HEK293T (cell line): ENCODE data around the gene EPHB3.

ENCODE experiments used
- CTCF ChIA-PET: fragments of 350-600 bp; formaldehyde crosslinking; extraction: SDS; loops from one replicate; lab custom pipeline; 2021; ENCODE audit warnings: antibody characterized with exemption, inconsistent platforms; lab: Yijun Ruan, JAX
- POLR2A ChIA-PET: fragments of 350-600 bp; formaldehyde crosslinking; extraction: SDS; loops from one replicate; lab custom pipeline; 2020; ENCODE audit warnings: antibody characterized with exemption, inconsistent platforms; lab: Yijun Ruan, JAX
- DNase-seq: peaks from one replicate; pipeline ENCODE4 v3.0.0; 2012; ENCODE audit warnings: mixed read lengths; ENCODE audit errors: extremely low spot score
- ARNT ChIP-seq: fragments of 450-650 bp; IDR thresholded peaks from 2 replicates; pipeline ENCODE4 v1.6.1; 2017; ENCODE audit warnings: mild to moderate bottlenecking
- BHLHE40 ChIP-seq: fragments of 450-650 bp; IDR thresholded peaks from 2 replicates; pipeline ENCODE4 v1.6.1; 2016; ENCODE audit warnings: mild to moderate bottlenecking, moderate library complexity, borderline replicate concordance
- CTBP1 ChIP-seq: fragments of 450-650 bp; IDR thresholded peaks from 2 replicates; pipeline ENCODE4 v1.6.1; 2016; ENCODE audit warnings: borderline replicate concordance
- ELF4 ChIP-seq: fragments of 450-650 bp; IDR thresholded peaks from 2 replicates; pipeline ENCODE4 v1.6.1; 2017; ENCODE audit warnings: antibody characterized with exemption
- FOXA1 ChIP-seq: fragments of 450-650 bp; IDR thresholded peaks from 2 replicates; pipeline ENCODE4 v1.6.1; 2016; ENCODE audit warnings: mild to moderate bottlenecking
- FOXK2 ChIP-seq: fragments of 450-650 bp; IDR thresholded peaks from 2 replicates; pipeline ENCODE4 v1.6.1; 2016; ENCODE audit warnings: mild to moderate bottlenecking
- FOXM1 ChIP-seq: fragments of 450-650 bp; IDR thresholded peaks from 2 replicates; pipeline ENCODE4 v1.6.1; 2017; ENCODE audit warnings: mild to moderate bottlenecking, borderline replicate concordance
- HDGF ChIP-seq: fragments of 450-650 bp; IDR thresholded peaks from 2 replicates; pipeline ENCODE4 v1.6.1; 2017; ENCODE audit warnings: antibody characterized with exemption, borderline replicate concordance
- L3MBTL2 ChIP-seq: fragments of 450-650 bp; conservative IDR thresholded peaks from 2 replicates; pipeline ENCODE4 v1.6.1; 2016; ENCODE audit warnings: mild to moderate bottlenecking
- LEF1 ChIP-seq: fragments of 450-650 bp; IDR thresholded peaks from 2 replicates; pipeline ENCODE4 v1.6.1; 2017; ENCODE audit warnings: mild to moderate bottlenecking, borderline replicate concordance
- NFRKB ChIP-seq: fragments of 450-650 bp; IDR thresholded peaks from 2 replicates; pipeline ENCODE4 v1.6.1; 2016; ENCODE audit warnings: mild to moderate bottlenecking, moderate library complexity
- SP1 ChIP-seq: fragments of 450-650 bp; IDR thresholded peaks from 2 replicates; pipeline ENCODE4 v1.6.1; 2017
- SUZ12 ChIP-seq: fragments of 450-650 bp; IDR thresholded peaks from 2 replicates; pipeline ENCODE4 v1.6.1; 2016; ENCODE audit warnings: mild to moderate bottlenecking
- TARDBP ChIP-seq: fragments of 450-650 bp; IDR thresholded peaks from 2 replicates; pipeline ENCODE4 v1.6.1; 2016
- ZNF384 ChIP-seq: fragments of 450-650 bp; IDR thresholded peaks from 2 replicates; pipeline ENCODE4 v1.6.1; 2016
- TF ChIP-seq, protein P1 (sequence below): fragments of 450-650 bp; IDR thresholded peaks from 2 replicates; pipeline ENCODE4 v1.6.1; 2016

The EPHB3 gene

DNA sequence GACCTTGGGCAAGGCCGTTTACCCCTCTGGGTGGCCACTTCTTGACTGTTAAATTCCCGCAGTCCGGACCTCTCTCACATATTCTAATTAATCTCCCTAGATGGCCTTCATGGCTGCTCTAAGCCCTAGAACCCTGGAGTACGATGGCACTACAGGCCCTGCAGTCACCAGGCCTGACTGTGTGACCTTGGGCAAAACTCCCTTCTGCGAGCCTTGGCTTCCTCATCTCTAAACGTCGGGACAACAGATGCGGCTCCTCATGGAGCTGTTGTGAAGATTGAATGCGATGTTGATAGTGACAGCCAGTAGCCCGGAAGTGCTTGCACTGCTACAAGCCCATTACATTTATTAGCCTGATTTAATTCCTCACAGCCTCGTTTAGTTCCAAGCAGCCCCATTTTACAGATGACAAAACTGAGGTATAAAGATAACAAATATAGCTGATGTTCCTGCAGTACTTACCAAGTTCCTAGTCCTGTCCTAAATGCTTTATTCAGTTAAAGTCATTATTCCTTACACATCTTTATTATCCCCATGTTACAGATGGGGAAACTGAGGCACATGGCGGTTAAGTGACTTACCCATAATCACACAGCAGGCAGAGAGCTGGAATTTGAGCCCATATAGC lies 10.3 kb downstream of the EPHB3 start:
- CTCF ChIA-PET = no interaction called here
- POLR2A ChIA-PET = no interaction called here
- no peak for DNase-seq
- TF ChIP-seq SUZ12 (no peak), CTBP1 (no peak), ARNT (no peak), BHLHE40 (no peak), TARDBP (no peak), HDGF (no peak), L3MBTL2 (no peak), ELF4 (no peak), SP1 (no peak), FOXM1 (no peak), FOXA1 (no peak), FOXK2 (no peak), LEF1 (no peak), NFRKB (no peak), ZNF384 (no peak)
- TF ChIP-seq, protein P1, sequence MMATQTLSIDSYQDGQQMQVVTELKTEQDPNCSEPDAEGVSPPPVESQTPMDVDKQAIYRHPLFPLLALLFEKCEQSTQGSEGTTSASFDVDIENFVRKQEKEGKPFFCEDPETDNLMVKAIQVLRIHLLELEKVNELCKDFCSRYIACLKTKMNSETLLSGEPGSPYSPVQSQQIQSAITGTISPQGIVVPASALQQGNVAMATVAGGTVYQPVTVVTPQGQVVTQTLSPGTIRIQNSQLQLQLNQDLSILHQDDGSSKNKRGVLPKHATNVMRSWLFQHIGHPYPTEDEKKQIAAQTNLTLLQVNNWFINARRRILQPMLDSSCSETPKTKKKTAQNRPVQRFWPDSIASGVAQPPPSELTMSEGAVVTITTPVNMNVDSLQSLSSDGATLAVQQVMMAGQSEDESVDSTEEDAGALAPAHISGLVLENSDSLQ = no peak

DNA sequence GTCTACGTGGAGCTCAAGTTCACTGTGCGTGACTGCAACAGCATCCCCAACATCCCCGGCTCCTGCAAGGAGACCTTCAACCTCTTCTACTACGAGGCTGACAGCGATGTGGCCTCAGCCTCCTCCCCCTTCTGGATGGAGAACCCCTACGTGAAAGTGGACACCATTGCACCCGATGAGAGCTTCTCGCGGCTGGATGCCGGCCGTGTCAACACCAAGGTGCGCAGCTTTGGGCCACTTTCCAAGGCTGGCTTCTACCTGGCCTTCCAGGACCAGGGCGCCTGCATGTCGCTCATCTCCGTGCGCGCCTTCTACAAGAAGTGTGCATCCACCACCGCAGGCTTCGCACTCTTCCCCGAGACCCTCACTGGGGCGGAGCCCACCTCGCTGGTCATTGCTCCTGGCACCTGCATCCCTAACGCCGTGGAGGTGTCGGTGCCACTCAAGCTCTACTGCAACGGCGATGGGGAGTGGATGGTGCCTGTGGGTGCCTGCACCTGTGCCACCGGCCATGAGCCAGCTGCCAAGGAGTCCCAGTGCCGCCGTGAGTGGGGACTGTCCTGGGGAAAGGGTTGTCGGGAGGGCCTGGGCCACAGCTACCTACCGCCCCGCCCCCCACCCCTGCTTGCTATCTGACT lies 11.2 kb downstream of the EPHB3 start:
- ChIA-PET POLR2A (no interaction called here), CTCF (no interaction called here)
- no peak for DNase-seq
- TF ChIP-seq NFRKB (no peak), ZNF384 (no peak), FOXA1 (no peak), FOXM1 (no peak), ARNT (no peak), SUZ12 (no peak), ELF4 (no peak), HDGF (no peak), L3MBTL2 (no peak), BHLHE40 (no peak), TARDBP (no peak), LEF1 (no peak), CTBP1 (no peak), SP1 (no peak), FOXK2 (no peak)
- TF ChIP-seq, protein P1 = no peak

DNA sequence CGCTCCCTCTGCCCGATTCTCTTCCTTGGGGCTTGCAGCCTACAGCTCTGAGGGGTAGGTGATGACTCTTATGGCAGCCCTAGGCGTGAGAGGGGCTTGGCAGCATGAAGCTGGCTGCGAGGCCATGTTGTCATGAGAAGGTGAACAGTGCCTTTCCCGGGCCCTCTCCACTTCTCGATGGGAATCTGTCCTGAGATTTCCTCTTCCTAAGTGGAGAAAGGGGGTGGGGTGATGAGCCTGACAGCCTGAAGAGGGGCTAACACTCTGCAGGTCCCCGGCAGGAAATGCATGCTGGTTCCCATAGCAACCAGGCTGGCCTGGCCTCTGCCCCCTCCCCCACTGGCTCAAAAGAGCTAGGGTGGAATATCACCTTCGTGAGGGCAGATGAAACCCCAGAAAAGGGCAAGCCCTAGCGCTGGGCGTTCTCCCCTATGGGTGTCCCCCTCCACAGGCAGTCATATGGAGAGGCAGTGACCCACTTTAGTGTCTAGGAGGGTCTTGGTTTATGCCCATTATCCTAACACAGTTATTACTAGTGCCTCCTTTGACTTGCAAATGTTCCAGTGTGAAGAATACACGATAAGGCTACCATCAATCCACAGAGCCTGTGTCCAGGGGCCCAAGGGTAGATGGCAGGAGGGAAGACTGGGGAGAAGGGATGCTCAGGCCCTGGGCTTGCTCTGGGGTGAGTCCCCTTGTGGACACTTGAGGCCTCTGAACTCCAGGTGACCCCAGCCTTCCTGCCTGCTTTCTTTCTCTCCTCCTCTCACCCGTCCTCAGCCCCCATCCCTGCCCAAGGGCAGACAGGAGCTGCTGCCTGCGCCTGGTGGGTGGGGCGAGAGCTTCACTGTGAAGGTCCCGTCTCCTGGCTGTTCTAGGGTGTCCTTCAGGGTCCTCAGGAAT lies 13.2 kb downstream of the EPHB3 start:
- ChIA-PET CTCF (no interaction called here), POLR2A (no interaction called here)
- DNase-seq = no peak
- TF ChIP-seq ZNF384 = no peak
- no peak for TF ChIP-seq FOXK2
- TF ChIP-seq SP1 = no peak
- TF ChIP-seq NFRKB = no peak
- no peak for TF ChIP-seq CTBP1
- TF ChIP-seq L3MBTL2 = no peak
- TF ChIP-seq ARNT = no peak
- no peak for TF ChIP-seq LEF1
- no peak for TF ChIP-seq FOXA1

DNA sequence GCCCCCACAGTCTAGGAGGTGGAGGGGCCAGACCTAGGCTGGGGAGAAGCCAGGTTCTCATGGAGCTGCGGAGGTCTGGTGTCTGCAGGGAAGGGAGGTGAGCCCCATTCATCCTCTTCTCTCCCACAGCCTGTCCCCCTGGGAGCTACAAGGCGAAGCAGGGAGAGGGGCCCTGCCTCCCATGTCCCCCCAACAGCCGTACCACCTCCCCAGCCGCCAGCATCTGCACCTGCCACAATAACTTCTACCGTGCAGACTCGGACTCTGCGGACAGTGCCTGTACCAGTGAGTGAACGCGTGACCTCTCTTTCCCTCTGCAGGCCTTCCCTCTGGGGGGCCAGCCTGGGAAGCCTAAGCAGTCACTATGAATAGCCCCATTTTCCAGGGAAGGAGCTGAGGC lies 14.1 kb downstream of the EPHB3 start:
- ChIA-PET POLR2A (no interaction called here), CTCF (no interaction called here)
- no peak for DNase-seq
- TF ChIP-seq ARNT (no peak), BHLHE40 (no peak), LEF1 (no peak), HDGF (no peak), SP1 (no peak), FOXM1 (no peak), CTBP1 (no peak), ELF4 (no peak), FOXK2 (no peak), L3MBTL2 (no peak)
- TF ChIP-seq, protein P1 = no peak

DNA sequence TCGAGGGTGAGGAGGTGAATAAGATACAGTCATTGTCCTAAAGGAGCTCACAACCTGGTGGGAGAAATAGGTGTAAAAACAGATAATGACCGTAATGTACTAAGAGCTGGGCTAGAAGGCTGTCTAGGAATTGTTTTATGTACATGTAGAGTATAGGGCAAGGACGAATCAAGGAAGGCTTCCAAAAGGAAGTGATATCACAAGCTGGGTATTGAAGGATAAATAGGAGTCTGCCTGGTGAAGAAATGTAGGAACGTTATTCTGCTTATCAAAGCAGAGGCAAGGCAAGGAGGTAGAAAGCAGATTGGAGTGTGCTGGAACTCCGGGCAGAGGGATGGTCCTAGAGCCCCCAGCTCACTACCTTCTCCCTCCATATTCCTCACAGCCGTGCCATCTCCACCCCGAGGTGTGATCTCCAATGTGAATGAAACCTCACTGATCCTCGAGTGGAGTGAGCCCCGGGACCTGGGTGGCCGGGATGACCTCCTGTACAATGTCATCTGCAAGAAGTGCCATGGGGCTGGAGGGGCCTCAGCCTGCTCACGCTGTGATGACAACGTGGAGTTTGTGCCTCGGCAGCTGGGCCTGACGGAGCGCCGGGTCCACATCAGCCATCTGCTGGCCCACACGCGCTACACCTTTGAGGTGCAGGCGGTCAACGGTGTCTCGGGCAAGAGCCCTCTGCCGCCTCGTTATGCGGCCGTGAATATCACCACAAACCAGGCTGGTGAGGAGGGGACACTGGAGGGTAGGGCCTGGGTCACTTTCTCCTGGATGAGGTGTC lies 15.1 kb downstream of the EPHB3 start:
- POLR2A ChIA-PET = no interaction called here
- CTCF ChIA-PET = no interaction called here
- no peak for TF ChIP-seq FOXM1
- TF ChIP-seq LEF1 = no peak
- DNase-seq = no peak
